ENCODE results near the gene RPS3. TPM values are rescaled to one million over a fixed set of nuclear protein-coding genes. Genes with fewer than 3 reads are reported as not detected.

RPS3 gene
- total and polyA plus RNA-seq, 2 donors (not counting 1 experiment from before 2014, with no cell fraction given): 3,389 to 3,642 TPM

GRCh38 chr11:75423721-75424120, 24.4 kb downstream of the RPS3 start:
- Histone ChIP-seq H4K20me1 (ENCODE audit: control insufficient read depth, insufficient read depth, low read length, poor library complexity, severe bottlenecking) (peaks cover 8% of the 10 kb centered on the region), H3K4me1 (ENCODE audit: control insufficient read depth in 2 of 2, insufficient read depth in 2 of 2, low read length in 2 of 2) (peaks cover 2 to 12% of the 10 kb centered on the region in 2 donors), H3K36me3 (replicated peaks in 1 of 2; ENCODE audit: control extremely low read depth in 1 of 2, control insufficient read depth in 1 of 2, extremely low read depth in 1 of 2, insufficient read depth in 2 of 2, low read length in 1 of 2) (peaks cover 0 to 8% of the 10 kb centered on the region in 2 experiments), H3K27ac (ENCODE audit: low read length in 2 of 2) (no peak overlapping the region), H3K79me2 (ENCODE audit: control insufficient read depth, insufficient read depth, low read length) (no peaks in the 10 kb centered on the region), H3K9me3 (ENCODE audit: control extremely low read depth in 1 of 3, control insufficient read depth in 2 of 3, insufficient read depth in 1 of 3, low read length in 2 of 3) (peaks cover 0 to 5% (median 0%) of the 10 kb centered on the region in 3 donors), H2AFZ (ENCODE audit: insufficient read depth, low read depth, low read length, poor library complexity, severe bottlenecking) (no peak overlapping the region), H3K4me3 (ENCODE audit: control extremely low read depth in 1 of 5, extremely low read depth in 1 of 5, insufficient read depth in 1 of 5, low read depth in 2 of 5, low read length in 4 of 5) (no peak overlapping the region), H3K27me3 (replicated peaks in 1 of 4; ENCODE audit: control extremely low read depth in 1 of 4, control insufficient read depth in 3 of 4, insufficient read depth in 4 of 4, low read length in 3 of 4) (peaks cover 0 to 16% (median 8%) of the 10 kb centered on the region in 4 experiments), H3K9ac (ENCODE audit: low read length) (no peak overlapping the region), H3K4me2 (replicated peaks; ENCODE audit: low read depth, low read length, poor library complexity, severe bottlenecking) (no peak overlapping the region)
- WGBS (ENCODE audit: insufficient coverage): 98% methylated on average over 6 of the region's 9 CpGs
- Mint-ChIP-seq H3K9me3 (ENCODE audit: insufficient read depth) (no peaks in the 10 kb centered on the region), H3K27me3 (peaks cover 14% of the 10 kb centered on the region), H3K4me3 (no peak overlapping the region), H3K27ac (no peak overlapping the region), H3K4me1 (peaks cover 11% of the 10 kb centered on the region)
- DNase-seq: no peak
- no peak for ATAC-seq (ENCODE audit: low read depth)
- ChIA-PET POLR2A (no interaction called here), CTCF (interaction anchor here (1.3 to 1.8 kb wide), 2 partner anchors 16 to 108 kb away, joined by 3 to 4 read pairs; no protein-coding TSS in a partner anchor)
- TF ChIP-seq CTCF (IDR thresholded peaks at IDR 0.05): no peak
- no peak for TF ChIP-seq EZH2 (IDR thresholded peaks at IDR 0.05; ENCODE audit: borderline replicate concordance, insufficient read depth, low read depth, low read length, poor library complexity, severe bottlenecking)
- intact Hi-C loops (cut with micrococcal nuclease): no loop called here

GRCh38 chr11:75424396-75424795, 25.1 kb downstream of the RPS3 start:
- peaks cover 20% of the 10 kb centered on the region for H3K27me3 Mint-ChIP-seq
- Histone ChIP-seq H3K4me3 (ENCODE audit: control extremely low read depth in 1 of 5, extremely low read depth in 1 of 5, insufficient read depth in 1 of 5, low read depth in 2 of 5, low read length in 4 of 5) (no peak overlapping the region), H4K20me1 (ENCODE audit: control insufficient read depth, insufficient read depth, low read length, poor library complexity, severe bottlenecking) (peaks cover 8% of the 10 kb centered on the region), H3K27me3 (replicated peaks in 1 of 4; ENCODE audit: control extremely low read depth in 1 of 4, control insufficient read depth in 3 of 4, insufficient read depth in 4 of 4, low read length in 3 of 4) (peaks cover 0 to 23% (median 15%) of the 10 kb centered on the region in 4 experiments), H2AFZ (ENCODE audit: insufficient read depth, low read depth, low read length, poor library complexity, severe bottlenecking) (no peak overlapping the region), H3K4me2 (replicated peaks; ENCODE audit: low read depth, low read length, poor library complexity, severe bottlenecking) (no peak overlapping the region), H3K9ac (ENCODE audit: low read length) (no peak overlapping the region), H3K9me3 (ENCODE audit: control extremely low read depth in 1 of 3, control insufficient read depth in 2 of 3, insufficient read depth in 1 of 3, low read length in 2 of 3) (peaks cover 0 to 8% (median 0%) of the 10 kb centered on the region in 3 donors), H3K79me2 (ENCODE audit: control insufficient read depth, insufficient read depth, low read length) (no peaks in the 10 kb centered on the region), H3K4me1 (ENCODE audit: control insufficient read depth in 2 of 2, insufficient read depth in 2 of 2, low read length in 2 of 2) (peaks cover 9 to 18% of the 10 kb centered on the region in 2 donors), H3K36me3 (replicated peaks in 1 of 2; ENCODE audit: control extremely low read depth in 1 of 2, control insufficient read depth in 1 of 2, extremely low read depth in 1 of 2, insufficient read depth in 2 of 2, low read length in 1 of 2) (peaks cover 0 to 8% of the 10 kb centered on the region in 2 experiments), H3K27ac (ENCODE audit: low read length in 2 of 2) (no peak overlapping the region)
- H3K4me1 Mint-ChIP-seq: peaks cover 18% of the 10 kb centered on the region
- CTCF ChIA-PET: interaction anchor here (1.3 kb wide), 1 partner anchor 16 kb away, joined by 4 read pairs; no protein-coding TSS in a partner anchor
- no peak overlapping the region for H3K27ac Mint-ChIP-seq
- no peak for TF ChIP-seq EZH2 (IDR thresholded peaks at IDR 0.05; ENCODE audit: borderline replicate concordance, insufficient read depth, low read depth, low read length, poor library complexity, severe bottlenecking)
- TF ChIP-seq CTCF (IDR thresholded peaks at IDR 0.05): no peak
- no peaks in the 10 kb centered on the region for H3K9me3 Mint-ChIP-seq (ENCODE audit: insufficient read depth)
- H3K4me3 Mint-ChIP-seq: no peak overlapping the region
- POLR2A ChIA-PET: no interaction called here
- no CpG with 5 or more reads among the region's 1 CpG for WGBS (ENCODE audit: insufficient coverage)
- DNase-seq (no peak), ATAC-seq (ENCODE audit: low read depth) (no peak)
- intact Hi-C loops (cut with micrococcal nuclease): no loop called here
